Retinal pigment epithelial cell (primary cell): ENCODE data around the gene PRSS48.

ENCODE experiments used
- DNase-seq: peaks from one replicate; pipeline ENCODE4 v3.0.0-alpha.2; 2010; ENCODE audit warnings: low read depth
- H3K4me3 ChIP-seq: 2 replicates; pipeline ENCODE4 v1.5.1; 2011; ENCODE audit warnings: mild to moderate bottlenecking, low read length, control low read depth, moderate library complexity
- CTCF ChIP-seq: conservative IDR thresholded peaks from 2 replicates; pipeline ENCODE4 v1.5.1; 2011; ENCODE audit warnings: low read depth, low read length, control low read depth, inconsistent platforms

PRSS48 gene

GRCh38 chr4:151236036-151236435 is 40.9 kb upstream of the PRSS48 start:
- DNase-seq: no peak
- no peak overlapping the region for H3K4me3 ChIP-seq
- TF ChIP-seq CTCF: no peak

- no peak for TF ChIP-seq CTCF
- DNase-seq: no peak
- no peak overlapping the region for H3K4me3 ChIP-seq
Measured at GRCh38 chr4:151238477-151238876, 38.5 kb upstream of the PRSS48 start.

GRCh38 chr4:151239608-151240007 is 37.4 kb upstream of the PRSS48 start:
- TF ChIP-seq CTCF: no peak
- H3K4me3 ChIP-seq: no peak overlapping the region
- no peak for DNase-seq

- DNase-seq: no peak
- H3K4me3 ChIP-seq: no peak overlapping the region
- no peak for TF ChIP-seq CTCF
Measured at GRCh38 chr4:151242305-151242704, 34.7 kb upstream of the PRSS48 start.

GRCh38 chr4:151246742-151247141 is 30.2 kb upstream of the PRSS48 start:
- no peak overlapping the region for H3K4me3 ChIP-seq
- no peak for DNase-seq
- TF ChIP-seq CTCF: no peak

GRCh38 chr4:151247395-151247794 is 29.6 kb upstream of the PRSS48 start:
- no peak for DNase-seq
- no peak overlapping the region for H3K4me3 ChIP-seq
- TF ChIP-seq CTCF: no peak

- no peak for DNase-seq
- H3K4me3 ChIP-seq: no peak overlapping the region
- no peak for TF ChIP-seq CTCF
Measured at GRCh38 chr4:151248519-151248918, 28.4 kb upstream of the PRSS48 start.
